T-helper 2 cell treated with Interferon-gamma antibody and Interleukin-4, amounts not matched to agents 5 μg/mL and 100 μg/mL, for 36 hours (primary cell): ENCODE measurements around the gene PLPP7.
"Not testable (repeated sequence)": the region's sequence is repeated elsewhere in the genome, so short reads cannot be mapped to it uniquely, and the experiment has no call there.

Source experiments
- DNase-seq: peaks from one replicate; pipeline ENCODE4 v3.0.0; 2021; ENCODE audit warnings: low spot score
- H3K27ac Mint-ChIP-seq: one replicate; pipeline ENCODE4 v1.8.0; 2021; ENCODE audit warnings: mild to moderate bottlenecking, mixed read lengths
- H3K27me3 Mint-ChIP-seq: one replicate; pipeline ENCODE4 v1.8.0; 2021; ENCODE audit warnings: low read depth, mixed read lengths
- H3K36me3 Mint-ChIP-seq: one replicate; pipeline ENCODE4 v1.8.0; 2021; ENCODE audit warnings: low read depth, mixed read lengths
- H3K4me1 Mint-ChIP-seq: one replicate; pipeline ENCODE4 v1.8.0; 2021; ENCODE audit warnings: low read depth, mixed read lengths
- H3K4me3 Mint-ChIP-seq: one replicate; pipeline ENCODE4 v1.8.0; 2022; ENCODE audit warnings: mild to moderate bottlenecking, moderate library complexity, mixed read lengths
- H3K9me3 Mint-ChIP-seq: one replicate; pipeline ENCODE4 v1.8.0; 2021; ENCODE audit warnings: mixed read lengths

PLPP7 gene

DNA sequence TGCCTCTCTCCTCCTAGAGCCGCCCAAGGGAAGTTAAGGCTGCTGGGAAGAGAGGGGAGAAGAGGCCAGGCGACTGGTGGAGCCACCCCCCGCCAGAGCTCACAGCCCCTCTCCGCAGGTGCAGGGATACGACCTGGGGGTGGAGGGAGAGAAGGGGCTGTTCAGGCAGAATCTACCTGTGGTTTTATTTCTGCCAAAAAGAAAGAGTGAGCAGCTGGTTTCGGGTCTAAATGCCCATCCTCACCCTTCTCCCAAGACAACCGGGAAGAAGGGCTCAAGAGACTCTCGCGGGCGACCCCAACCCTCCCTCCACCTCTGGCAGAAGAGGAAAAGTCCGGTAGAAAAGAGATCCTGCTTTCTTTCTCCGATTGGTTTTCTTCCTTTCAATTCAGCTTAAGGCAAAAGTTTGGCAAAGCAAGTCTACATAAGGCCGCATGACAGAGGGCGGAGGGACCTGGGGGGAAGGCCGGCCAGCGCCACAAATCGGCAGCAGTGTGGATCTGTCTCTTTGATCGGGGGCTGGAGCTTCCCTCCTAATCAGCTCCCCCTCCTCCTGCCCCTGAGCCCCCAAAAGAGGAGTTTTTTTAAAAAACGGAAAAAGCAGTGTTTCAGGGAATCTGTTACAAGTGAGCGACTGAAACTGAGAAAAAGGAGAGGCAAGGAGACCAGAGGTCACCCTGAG, 29.5 kb upstream of the PLPP7 start:
- peaks cover 54% of the 10 kb centered on the region for H3K36me3 Mint-ChIP-seq
- no peak overlapping the region for H3K4me3 Mint-ChIP-seq
- DNase-seq, result no peak
- no peaks in the 10 kb centered on the region for H3K27me3 Mint-ChIP-seq
- H3K4me1 Mint-ChIP-seq, result peaks cover 43% of the 10 kb centered on the region
- no peaks in the 10 kb centered on the region for H3K9me3 Mint-ChIP-seq
- H3K27ac Mint-ChIP-seq, result peak overlapping the region; percentile 36

DNA sequence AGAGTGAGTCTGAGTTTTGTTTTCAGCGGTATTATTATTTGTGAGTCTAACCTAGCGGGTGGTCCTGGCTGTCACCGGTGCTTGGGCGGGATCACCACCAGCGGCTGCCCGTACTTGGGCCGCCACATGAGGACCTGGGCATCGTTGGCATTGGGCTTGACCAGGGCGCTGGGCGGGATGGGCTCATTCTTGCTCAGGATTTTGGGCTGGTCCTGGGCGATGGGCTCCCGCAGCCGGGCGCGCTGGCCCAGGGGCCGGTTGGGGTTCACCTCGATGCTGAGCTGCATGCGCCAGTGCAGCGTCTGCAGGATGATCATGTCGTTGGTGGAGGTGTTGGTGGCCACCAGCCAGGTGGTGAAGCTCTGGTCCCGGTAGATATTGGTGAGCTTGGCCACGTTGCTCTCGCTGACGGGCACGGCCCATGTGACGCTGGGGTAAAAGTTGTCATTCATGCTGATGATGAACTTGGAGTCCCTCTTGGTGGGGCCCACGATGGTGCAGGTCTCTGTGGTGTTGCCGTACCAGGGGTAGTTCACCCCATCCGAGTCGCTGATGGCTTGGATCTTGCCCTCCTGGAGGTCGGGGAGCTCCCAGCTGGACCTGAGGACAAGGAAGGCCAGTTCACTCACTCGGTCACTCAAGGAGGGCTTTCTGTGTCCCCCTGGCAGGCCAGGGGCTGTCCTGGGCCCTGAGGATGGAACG, 28.6 kb upstream of the PLPP7 start:
- no peaks in the 10 kb centered on the region for H3K9me3 Mint-ChIP-seq
- no peak for DNase-seq
- no peaks in the 10 kb centered on the region for H3K27me3 Mint-ChIP-seq
- no peak overlapping the region for H3K27ac Mint-ChIP-seq
- H3K36me3 Mint-ChIP-seq, result peaks cover 54% of the 10 kb centered on the region
- H3K4me1 Mint-ChIP-seq, result peaks cover 45% of the 10 kb centered on the region
- no peak overlapping the region for H3K4me3 Mint-ChIP-seq

DNA sequence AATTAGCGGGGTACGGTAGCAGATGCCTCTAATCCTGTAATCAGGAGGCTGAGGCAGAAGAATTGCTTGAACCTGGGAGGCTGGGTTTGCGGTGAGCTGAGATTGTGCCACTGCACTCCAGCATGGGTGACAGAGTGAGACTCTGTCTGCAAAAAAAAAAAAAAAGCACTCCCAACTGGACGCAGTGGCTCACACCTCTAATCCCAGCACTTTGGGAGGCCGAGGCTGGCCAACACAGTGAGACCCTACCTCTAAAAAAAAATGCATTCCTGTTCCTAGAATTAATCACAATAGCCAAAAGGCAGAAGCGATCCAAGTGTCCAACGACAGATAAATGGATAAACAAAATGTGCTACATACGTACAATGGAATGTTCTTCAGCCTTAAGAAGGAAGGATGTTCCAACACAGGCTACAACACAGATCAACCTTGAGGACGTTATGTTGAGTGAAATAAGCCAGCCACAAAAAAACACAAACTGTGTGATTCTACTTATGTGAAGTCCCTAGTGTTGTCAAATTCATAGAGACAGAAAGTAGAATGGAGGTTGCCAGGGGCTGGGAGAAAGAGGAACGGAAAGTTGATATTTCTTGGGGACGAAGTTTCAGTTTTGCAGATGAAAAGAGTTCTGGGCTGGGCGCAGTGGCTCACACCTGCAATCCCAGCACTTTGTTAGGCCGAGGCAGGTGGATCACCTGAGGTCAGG, 27.0 kb upstream of the PLPP7 start:
- Mint-ChIP-seq H3K4me3 (peak overlapping the region; percentile 37), H3K27me3 (no peaks in the 10 kb centered on the region), H3K9me3 (no peaks in the 10 kb centered on the region), H3K36me3 (peaks cover 58% of the 10 kb centered on the region), H3K27ac (peak overlapping the region; percentile 12), H3K4me1 (peaks cover 46% of the 10 kb centered on the region)
- DNase-seq, result no peak

DNA sequence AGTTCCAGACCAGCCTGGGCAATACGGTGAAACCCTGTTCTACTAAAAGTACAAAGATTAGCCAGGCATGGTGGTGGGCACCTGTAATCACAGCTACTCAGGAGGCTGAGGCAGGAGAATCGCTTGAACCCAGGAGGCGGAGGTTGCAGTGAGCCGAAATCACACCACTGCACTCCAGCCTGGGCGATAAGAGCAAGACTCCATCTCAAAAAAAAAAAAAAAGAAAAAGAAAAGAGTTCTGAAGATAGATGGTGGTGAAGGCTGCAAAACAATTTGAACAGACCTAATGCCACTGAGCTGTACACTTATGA, 26.5 kb upstream of the PLPP7 start:
- not testable (repeated sequence) for DNase-seq, H3K27me3 Mint-ChIP-seq, H3K9me3 Mint-ChIP-seq
- peak overlapping the region; percentile 37 for H3K4me3 Mint-ChIP-seq
- H3K27ac Mint-ChIP-seq, result peak overlapping the region; percentile 12
- peaks cover 57% of the 10 kb centered on the region for H3K36me3 Mint-ChIP-seq
- peaks cover 46% of the 10 kb centered on the region for H3K4me1 Mint-ChIP-seq

DNA sequence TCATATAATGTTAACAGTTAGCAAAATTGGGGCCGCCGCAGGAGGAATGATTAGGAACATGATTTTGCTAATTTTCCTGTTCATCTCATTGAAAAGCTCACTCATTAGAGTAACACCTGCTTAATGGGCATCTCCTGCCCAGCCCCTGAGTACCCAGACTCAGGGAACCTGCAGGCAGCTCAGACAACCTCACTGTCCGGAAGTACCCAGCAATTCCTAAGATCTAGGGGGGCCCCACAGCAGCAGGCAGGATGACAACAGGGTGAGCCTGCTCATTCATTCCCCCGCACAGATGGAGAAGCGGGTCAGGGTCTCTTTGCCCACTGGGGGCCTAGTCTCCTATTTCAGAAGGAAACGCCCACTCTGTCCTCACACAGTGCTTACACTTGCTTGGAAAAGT, 25.8 kb upstream of the PLPP7 start:
- peaks cover 55% of the 10 kb centered on the region for H3K36me3 Mint-ChIP-seq

DNA sequence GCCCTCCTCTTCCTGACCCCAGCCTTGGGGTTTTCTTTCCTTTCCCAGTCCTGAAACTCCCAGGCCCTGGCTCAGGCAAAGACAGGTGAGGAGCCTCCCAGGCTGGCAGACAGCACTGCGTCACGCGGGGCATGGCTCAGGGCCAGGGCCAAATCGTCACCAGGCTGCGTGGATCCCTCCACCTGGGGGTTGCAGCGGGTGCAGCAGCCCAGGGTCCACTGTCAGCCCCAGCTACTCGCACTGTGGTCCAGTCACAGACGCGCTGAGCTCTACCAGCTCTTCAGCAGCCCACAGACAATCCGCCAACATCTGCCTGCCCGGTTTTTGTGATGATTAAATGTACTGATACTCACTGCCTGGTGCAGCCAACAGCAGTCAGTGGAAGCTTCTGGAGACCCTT, 25.3 kb upstream of the PLPP7 start:
- peak overlapping the region; percentile 67 for H3K27ac Mint-ChIP-seq
- H3K36me3 Mint-ChIP-seq, result peaks cover 54% of the 10 kb centered on the region
- no peaks in the 10 kb centered on the region for H3K9me3 Mint-ChIP-seq
- H3K27me3 Mint-ChIP-seq, result no peaks in the 10 kb centered on the region
- H3K4me3 Mint-ChIP-seq, result peak overlapping the region; percentile 68
- no peak for DNase-seq
- H3K4me1 Mint-ChIP-seq, result peaks cover 50% of the 10 kb centered on the region

More for the DNA sequence above, 25.8 kb upstream of the PLPP7 start:
- Mint-ChIP-seq H3K4me1 (peaks cover 48% of the 10 kb centered on the region), H3K9me3 (no peaks in the 10 kb centered on the region), H3K4me3 (peak overlapping the region; percentile 68), H3K27ac (peak overlapping the region; percentile 67), H3K27me3 (no peaks in the 10 kb centered on the region)
- DNase-seq, result no peak

DNA sequence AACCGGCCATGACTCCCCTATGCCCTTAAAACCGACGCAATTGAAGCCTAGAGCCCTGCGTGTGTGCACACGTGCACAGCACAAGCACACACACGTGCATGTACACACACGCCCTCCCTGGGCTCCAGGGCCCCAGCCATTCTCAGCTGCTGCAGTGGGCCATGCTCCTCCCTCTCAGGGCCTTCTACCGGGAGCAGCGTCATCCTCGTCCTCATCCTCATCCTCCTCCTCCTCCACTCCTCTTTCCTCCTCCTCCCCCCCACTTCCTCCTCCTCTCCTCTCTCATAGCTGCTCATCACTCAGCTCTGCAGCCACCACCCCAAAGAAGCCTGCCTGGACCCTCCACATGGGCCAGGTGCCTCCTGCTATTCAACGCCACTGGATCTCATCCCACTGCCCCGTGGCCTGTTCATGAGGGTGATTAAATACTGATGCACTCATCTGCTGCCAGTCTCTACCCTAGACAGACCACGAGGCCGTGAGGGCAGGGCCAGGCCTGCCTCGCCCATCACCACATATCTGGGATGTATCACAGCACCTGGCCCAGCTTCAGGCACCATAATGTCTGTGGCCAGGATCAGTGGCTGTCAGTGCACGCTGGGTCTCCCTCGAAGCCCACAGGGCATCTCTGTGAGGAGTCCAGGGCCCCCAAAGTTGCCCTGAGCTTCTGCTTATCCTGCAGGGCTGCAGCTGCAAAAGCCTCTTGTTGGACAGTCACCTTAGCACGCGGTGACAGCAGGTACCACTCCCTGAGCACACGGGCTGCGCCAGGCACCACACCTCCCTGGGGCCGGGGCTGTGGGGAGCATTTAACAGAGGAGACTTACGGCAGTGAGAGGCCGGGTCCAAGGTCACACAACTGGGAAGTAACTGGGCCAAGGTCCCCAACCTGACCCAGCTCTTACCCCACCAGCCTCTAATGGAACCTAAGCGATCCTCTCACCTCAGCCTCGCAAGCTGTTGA, 23.0 kb upstream of the PLPP7 start:
- H3K36me3 Mint-ChIP-seq, result peaks cover 56% of the 10 kb centered on the region
- H3K4me1 Mint-ChIP-seq, result peaks cover 64% of the 10 kb centered on the region
- no peaks in the 10 kb centered on the region for H3K9me3 Mint-ChIP-seq
- H3K4me3 Mint-ChIP-seq, result peak overlapping the region; percentile 90
- H3K27me3 Mint-ChIP-seq, result no peaks in the 10 kb centered on the region
- peak overlapping the region; percentile 93 for H3K27ac Mint-ChIP-seq
- DNase-seq, result no peak

DNA sequence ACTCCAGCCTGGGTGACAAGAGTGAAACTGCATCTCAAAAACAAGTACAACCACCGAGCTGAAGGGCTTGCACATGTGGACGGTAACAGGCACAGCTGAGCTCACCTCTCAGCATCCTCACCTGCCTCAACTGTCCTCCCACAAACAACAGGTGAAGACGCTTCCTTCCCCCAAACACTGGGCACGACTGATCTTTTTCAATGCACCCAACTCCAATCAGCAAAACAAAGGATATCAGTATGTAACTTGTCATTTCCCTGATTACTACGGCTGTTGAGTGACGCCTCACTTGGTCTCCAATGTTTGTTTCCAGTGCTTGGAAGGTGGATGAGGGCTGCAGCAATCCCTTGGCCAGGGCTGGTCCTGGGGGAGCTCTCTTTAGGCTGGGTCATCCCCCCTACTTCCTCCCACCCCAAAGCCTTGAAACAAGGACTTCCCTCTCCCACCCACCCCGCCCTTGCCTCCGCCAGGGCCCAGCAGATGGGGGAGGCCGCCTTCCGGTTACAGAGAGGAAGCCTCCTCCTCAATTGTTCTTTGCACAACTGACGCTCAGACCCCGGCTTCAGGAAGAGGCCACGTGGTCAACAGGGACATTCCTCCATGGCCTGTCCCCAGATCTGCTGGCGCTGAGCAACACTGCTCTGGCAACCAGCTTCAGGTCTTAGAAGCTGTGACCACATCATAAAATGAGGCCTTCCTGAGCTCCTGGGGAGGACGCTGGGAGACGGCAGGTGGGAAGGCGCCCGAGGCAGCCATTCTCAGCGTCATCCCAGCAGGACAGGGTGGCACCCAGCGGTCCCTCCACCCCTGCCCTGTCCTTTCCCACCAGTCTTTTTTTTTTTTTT, 19.1 kb upstream of the PLPP7 start:
- DNase-seq, result peak; percentile 68
- no peaks in the 10 kb centered on the region for H3K27me3 Mint-ChIP-seq
- no peaks in the 10 kb centered on the region for H3K9me3 Mint-ChIP-seq

DNA sequence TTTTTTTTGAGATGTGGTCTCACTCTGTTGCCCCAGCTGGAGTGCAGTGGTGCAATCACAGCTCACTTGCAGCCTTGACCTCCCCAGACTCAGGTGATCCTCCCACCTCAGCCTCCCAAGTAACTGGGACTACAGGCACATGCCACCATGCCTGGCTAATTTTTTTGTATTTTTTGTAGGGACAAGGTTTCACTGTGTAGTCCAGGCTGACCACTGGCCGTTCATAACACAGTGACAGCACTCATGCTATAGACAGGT, 18.6 kb upstream of the PLPP7 start:
- Mint-ChIP-seq H3K4me3 (peak overlapping the region; percentile 89), H3K27ac (peak overlapping the region; percentile 96), H3K36me3 (peaks cover 72% of the 10 kb centered on the region), H3K4me1 (peaks cover 52% of the 10 kb centered on the region)
- not testable (repeated sequence) for DNase-seq, H3K27me3 Mint-ChIP-seq, H3K9me3 Mint-ChIP-seq

More for the DNA sequence above, 19.1 kb upstream of the PLPP7 start:
- H3K27ac Mint-ChIP-seq, result peak overlapping the region; percentile 96
- peak overlapping the region; percentile 89 for H3K4me3 Mint-ChIP-seq
- H3K36me3 Mint-ChIP-seq, result peaks cover 67% of the 10 kb centered on the region
- H3K4me1 Mint-ChIP-seq, result peaks cover 58% of the 10 kb centered on the region

DNA sequence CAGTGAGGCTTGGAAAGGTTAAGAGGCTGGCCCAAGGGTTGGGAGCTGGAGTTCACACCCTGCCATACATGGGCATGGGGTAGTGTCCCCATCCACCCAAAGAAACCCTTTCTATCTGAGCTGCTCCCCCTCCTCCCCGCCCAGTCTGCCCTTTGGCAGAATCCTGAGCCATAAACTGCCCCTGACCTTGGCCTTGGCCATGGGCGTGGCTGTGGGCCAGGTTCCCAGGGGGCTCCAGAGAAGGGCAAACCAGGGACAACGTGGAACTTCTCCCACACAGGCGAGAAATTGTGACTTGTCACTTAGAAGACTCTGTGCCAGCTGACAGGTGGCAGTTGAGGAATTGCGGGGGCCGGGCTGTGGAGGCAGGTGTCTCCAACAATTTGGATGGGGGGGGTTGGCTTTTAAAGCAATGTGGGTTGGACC, 18.0 kb upstream of the PLPP7 start:
- H3K27ac Mint-ChIP-seq, result peak overlapping the region; percentile 96
- H3K4me3 Mint-ChIP-seq, result peak overlapping the region; percentile 89
- H3K27me3 Mint-ChIP-seq, result no peaks in the 10 kb centered on the region
- peaks cover 47% of the 10 kb centered on the region for H3K4me1 Mint-ChIP-seq
- no peak for DNase-seq
- no peaks in the 10 kb centered on the region for H3K9me3 Mint-ChIP-seq
- peaks cover 70% of the 10 kb centered on the region for H3K36me3 Mint-ChIP-seq

DNA sequence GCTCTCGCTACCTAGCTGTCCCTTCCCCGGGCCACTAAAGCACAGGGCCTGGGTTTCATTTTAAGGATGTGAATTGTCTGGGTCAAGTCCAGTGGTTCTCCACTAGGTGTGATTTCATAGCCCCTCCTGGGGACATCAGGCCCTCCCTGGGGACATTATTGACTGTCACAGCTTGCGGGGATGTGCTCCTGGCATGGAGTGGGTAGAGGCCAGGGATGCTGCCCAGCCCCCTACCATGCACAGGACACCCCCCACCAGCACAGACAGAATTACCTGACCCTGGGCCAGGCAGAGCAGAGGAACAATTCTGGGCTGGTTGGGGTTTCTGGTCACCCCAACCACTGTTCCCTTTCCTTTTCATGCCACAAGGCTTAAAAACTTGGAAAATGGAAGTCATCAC, 17.3 kb upstream of the PLPP7 start:
- H3K4me3 Mint-ChIP-seq, result peak overlapping the region; percentile 89
- H3K27me3 Mint-ChIP-seq, result no peaks in the 10 kb centered on the region
- H3K36me3 Mint-ChIP-seq, result peaks cover 67% of the 10 kb centered on the region
- H3K4me1 Mint-ChIP-seq, result peaks cover 41% of the 10 kb centered on the region
- DNase-seq, result no peak
- H3K27ac Mint-ChIP-seq, result peak overlapping the region; percentile 96
- no peaks in the 10 kb centered on the region for H3K9me3 Mint-ChIP-seq

DNA sequence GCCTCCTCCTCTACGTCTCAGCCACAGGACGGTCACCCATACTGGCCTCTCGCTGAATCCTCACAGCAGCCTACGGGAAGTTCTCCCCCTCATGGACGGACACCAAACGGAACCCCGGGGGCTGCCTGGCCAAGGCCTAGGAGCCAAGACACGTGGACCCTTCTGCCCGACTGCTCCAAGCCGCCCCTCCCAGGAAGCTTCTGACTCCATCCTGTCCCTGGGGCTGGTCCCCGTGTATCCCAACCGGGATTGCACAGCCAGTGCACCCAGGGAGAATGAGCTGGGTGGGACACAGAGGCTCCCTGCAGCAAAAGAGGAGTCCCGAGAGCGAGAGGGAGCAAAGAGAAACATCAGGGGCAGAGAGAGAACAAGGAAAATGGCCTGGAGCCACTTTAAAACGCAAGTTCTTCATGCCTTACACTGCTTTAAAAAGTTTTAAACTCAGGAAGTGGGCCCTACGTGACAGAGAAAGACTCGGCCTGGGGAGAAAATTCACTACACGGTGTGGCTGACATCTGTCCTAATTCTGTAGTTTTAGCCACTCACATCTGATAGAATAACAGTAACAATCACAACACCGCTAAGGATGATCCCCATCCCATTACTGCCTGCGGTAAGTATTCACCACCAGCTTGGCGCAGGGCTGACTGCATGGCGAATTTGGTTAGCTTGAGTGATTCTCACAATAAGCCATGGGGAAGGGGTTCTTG, 16.2 kb upstream of the PLPP7 start:
- H3K27me3 Mint-ChIP-seq, result no peaks in the 10 kb centered on the region
- no peaks in the 10 kb centered on the region for H3K9me3 Mint-ChIP-seq
- H3K36me3 Mint-ChIP-seq, result peaks cover 66% of the 10 kb centered on the region
- H3K4me1 Mint-ChIP-seq, result peaks cover 38% of the 10 kb centered on the region
- H3K4me3 Mint-ChIP-seq, result peak overlapping the region; percentile 89
- DNase-seq, result no peak
- H3K27ac Mint-ChIP-seq, result peak overlapping the region; percentile 96
